GM21515 (cell line): ENCODE data around the gene PRCC.
"Not testable (repeated sequence)": the region's sequence is repeated elsewhere in the genome, so short reads cannot be mapped to it uniquely, and the experiment has no call there.

Experiments
- ATAC-seq: cut with Tn5 transposase; IDR thresholded peaks from one replicate; pipeline ENCODE4 v1.9.1; 2021; ENCODE audit not compliant: unreplicated experiment

PRCC gene

DNA sequence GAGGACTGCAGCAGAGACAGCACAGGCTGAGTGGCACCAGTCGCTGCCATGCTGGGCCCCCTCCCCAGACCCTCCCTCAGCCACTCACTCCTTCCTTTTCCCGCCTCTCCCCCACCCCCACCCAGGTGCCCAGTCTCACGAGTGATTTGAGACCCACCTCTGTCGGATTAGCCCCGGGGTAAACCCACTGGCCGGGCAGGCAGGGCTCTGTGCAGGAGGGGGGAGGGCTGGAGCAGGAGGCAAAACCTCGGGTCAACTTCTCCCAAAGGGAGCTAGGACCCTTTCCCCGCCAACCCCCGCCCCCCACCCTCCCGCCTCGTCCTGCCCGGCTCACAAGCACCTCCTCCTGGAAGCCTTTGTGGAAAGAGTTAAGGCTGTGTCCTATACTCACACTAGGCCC, 23.0 kb upstream of the PRCC start:
- ATAC-seq: no peak

DNA sequence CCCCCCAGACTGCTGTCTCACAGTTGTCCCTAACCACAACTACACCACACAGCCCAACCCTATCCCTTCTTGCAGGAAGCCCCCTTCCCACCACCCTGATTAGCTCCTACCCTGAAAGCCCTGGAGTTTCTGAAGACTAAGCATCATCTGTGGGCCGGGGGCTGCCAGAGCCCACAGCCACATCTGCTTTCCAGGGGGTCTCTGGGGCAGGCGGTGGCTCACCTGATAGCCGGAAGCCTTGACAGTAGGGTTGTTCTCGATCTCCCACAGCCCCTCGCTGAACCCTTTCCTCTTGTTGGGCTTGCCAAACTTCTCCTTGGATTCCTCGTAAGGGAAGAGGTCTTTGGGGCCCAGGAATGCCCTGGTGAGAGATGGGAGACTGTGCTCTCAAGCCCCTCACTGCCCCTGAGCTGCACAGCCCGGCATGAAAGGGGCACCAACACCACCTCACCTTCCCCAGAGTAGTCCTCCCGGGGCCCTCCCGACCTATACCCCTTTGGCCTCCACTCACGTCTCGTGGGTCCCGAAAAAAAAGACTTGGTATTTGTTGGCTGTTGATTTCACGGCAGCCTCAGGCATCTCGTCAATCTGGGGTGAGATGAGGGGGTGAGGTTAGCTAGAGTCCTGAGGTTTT, 22.4 kb upstream of the PRCC start:
- ATAC-seq: no peak

GRCh38 chr1:156745881-156746280, 21.5 kb upstream of the PRCC start:
- ATAC-seq: no peak

DNA sequence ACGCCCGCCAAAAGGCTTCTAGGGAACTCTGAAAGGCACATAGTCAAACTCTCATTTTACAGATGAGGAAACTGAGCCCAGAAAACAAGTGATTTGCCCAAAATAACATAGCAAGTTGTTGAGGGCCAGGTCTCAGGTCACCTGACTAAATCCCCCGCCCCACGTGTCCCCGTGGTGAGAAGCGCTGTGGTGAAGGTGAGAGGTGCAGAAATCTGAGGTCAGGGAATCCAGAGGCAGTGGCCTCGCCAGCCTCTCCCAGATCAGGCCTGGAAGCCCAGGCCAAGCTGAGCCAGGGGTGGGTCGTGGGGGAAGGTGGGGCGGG, 21.0 kb upstream of the PRCC start:
- no peak for ATAC-seq

GRCh38 chr1:156746728-156747631, 20.4 kb upstream of the PRCC start:
- ATAC-seq: no peak

GRCh38 chr1:156747742-156748669, 19.3 kb upstream of the PRCC start:
- ATAC-seq: no peak

DNA sequence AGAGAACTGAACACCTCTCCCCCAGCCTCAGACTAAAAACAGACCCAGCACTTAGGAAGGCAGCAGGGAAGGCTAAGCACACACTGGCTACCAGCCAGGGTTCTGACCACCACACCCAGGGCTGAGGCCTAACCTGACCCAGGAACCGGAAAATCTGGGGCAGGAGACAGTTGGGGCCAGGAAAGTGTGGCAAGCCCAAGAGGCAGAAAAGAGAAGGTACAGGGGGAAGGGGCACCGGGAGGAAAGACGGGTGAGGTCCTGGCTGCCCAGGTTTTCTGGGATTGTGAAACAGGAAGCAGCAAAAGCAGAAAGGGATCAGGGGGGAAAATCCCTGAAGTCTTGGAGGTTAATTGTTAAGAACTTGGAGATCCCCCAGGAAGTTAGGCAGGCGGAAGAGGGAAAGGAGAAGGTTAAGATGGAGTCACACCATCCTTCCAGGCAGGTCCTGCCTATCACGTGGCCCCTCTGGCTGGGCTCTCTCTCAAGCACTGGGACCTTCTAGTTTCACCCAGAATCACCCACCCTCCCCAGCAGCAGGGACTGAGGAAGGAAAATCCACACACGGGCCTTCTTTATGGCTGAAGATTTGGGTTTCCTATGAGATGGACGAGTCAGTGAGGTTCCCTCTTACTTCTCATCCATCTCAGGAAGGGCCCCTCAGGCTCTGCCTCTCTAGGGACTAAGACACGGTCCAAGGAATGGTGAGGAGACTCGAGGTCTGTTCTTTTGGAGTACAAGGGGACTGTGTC, 18.5 kb upstream of the PRCC start:
- no peak for ATAC-seq

- ATAC-seq: no peak
Observed at GRCh38 chr1:156749419-156750118, 17.8 kb upstream of the PRCC start.

DNA sequence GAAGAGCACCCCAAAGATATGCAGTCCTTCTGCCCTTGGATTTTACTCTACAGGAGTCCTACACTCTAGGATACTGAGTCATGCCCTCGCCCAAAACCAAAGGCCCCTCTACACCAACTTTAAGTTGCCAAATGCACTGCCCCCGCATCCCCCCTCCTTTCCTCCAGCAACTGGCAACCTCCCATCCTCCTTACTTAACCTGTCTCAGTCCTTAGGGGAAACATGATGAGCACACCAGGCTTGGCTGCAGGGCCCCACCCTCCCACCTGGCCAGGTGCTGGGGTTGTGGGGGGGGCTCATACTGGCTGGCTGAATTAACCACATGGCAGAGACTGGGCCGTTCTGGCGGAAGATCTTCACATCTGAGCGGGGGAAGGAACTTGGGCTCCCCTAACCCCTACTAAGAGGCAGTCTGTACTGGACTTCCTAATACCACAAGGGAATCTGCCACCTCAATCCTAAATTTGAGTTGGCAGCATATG, 17.1 kb upstream of the PRCC start:
- no peak for ATAC-seq

- peak; percentile 6 for ATAC-seq
Observed at GRCh38 chr1:156750711-156751450, 16.5 kb upstream of the PRCC start.

DNA sequence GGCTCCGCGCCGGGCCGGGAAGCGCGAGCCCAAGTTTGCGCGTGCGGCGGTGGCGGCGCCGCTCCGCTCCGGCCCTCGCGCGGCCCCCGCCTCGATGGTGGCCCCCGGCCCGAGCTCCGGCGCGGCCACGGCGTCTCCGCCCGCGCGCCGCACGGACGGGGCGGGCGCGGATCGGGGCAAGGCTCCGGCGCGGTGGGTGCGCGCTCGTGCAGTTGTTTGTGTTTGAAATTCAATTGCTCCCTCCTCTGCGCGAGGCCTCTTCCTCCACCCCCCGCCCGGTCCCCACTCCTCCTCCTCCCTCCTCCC, 15.9 kb upstream of the PRCC start, which contains the start of gene HDGF:
Gene HDGF, minus strand, starts transcription at position 225 of the 306 bp plus-strand sequence. CDS start 246 bp downstream, outside the sequence.
- ATAC-seq: peak; percentile 16

GRCh38 chr1:156751757-156752481, 15.4 kb upstream of the PRCC start:
- ATAC-seq: peak; percentile 59

DNA sequence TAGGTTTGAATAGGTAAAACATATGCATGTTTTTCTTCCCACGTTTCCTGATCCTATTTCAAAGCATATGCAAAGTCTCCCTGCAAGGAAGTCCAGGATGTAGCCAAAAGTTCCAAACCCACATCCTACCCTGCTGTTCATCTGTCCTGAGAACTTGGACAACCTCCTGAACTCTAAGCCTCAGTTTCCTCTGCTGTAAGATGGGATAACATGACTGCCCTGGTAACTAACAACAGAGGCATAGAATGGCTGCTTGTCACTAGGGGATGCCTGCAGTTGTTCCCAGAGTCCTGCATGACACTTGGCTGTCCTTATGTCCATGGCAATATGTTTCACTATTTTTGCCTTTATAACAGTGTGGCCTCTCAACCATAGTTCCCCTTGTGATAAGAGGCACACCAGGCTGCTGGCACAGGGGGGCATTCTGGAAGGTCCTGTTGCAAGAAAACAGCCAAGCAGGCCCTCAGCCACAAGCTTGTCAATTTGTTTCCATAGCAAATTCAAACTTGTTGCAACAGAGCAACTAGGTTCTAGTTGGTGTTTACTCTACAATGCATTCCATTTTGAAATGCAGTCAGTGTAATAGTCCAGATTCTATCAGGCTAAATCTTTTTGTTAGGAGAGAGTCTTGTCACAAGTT, 14.4 kb upstream of the PRCC start:
- no peak for ATAC-seq

- no peak for ATAC-seq
Observed at GRCh38 chr1:156754219-156754618, 13.1 kb upstream of the PRCC start.

DNA sequence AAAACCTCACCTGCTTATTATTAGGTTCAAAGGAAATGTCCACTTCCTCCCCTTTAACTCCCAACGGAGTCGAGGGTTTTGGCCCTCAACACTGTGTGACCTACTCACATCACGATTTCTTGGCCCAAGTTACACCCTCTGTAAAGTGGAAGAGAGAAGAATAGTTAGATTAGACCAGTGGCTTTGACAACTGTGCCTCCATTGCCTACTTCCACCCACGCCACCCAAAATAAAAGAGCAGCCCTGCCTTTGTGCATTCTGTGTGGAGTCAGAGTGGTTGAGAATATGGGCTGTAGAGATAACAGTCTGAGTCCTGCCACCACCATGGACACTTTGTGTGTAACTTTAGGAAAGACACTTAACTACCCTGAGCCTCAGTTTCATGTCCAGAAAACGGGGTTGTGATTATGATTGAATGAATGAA, 11.8 kb upstream of the PRCC start:
- no peak for ATAC-seq

GRCh38 chr1:156756355-156756754, 11.0 kb upstream of the PRCC start:
- ATAC-seq: no peak

DNA sequence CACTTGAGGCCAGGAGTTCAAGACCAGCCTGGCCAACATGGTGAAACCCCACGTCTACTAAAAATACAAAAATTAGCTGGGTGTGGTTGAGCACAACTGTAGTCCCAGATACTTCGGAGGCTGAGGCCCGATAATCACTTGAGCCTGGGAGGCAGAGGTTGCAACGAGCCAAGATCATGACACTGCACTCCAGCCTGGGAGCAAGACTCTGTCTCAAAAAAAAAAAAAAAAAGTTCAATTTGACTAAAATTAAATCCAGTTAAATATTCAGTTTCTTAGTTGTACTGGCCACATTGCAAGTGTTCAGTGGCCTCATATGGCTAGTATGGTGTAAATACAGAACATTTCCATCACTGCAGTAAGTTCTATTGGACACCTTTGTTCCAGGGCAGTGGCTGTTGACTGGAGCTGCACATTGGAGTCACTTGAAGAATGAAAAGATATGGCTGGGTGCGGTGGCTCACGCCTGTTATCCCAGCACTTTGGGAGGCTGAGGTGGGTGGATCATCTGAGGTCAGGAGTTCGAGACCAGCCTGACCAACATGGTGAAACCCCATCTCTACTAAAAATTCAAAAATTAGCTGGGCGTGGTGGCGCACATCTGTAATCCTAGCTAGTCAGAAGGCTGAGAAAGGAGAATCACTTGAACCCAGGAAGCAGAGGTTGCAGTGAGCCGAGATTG, 9.6 kb upstream of the PRCC start:
- not testable (repeated sequence) for ATAC-seq
